GM18498 (cell line): Measurements from ENCODE around the gene ARHGAP23.
"Not testable (repeated sequence)": the region's sequence is repeated elsewhere in the genome, so short reads cannot be mapped to it uniquely, and the experiment has no call there.

Experiments
- ATAC-seq: cut with Tn5 transposase; IDR thresholded peaks from one replicate; pipeline ENCODE4 v1.9.1; 2021; ENCODE audit warnings: mild to moderate bottlenecking, moderate library complexity; ENCODE audit not compliant: unreplicated experiment

The ARHGAP23 gene

GRCh38 chr17:38510421-38511149 lies 82.3 kb downstream of the ARHGAP23 start:
- ATAC-seq, result no peak

DNA sequence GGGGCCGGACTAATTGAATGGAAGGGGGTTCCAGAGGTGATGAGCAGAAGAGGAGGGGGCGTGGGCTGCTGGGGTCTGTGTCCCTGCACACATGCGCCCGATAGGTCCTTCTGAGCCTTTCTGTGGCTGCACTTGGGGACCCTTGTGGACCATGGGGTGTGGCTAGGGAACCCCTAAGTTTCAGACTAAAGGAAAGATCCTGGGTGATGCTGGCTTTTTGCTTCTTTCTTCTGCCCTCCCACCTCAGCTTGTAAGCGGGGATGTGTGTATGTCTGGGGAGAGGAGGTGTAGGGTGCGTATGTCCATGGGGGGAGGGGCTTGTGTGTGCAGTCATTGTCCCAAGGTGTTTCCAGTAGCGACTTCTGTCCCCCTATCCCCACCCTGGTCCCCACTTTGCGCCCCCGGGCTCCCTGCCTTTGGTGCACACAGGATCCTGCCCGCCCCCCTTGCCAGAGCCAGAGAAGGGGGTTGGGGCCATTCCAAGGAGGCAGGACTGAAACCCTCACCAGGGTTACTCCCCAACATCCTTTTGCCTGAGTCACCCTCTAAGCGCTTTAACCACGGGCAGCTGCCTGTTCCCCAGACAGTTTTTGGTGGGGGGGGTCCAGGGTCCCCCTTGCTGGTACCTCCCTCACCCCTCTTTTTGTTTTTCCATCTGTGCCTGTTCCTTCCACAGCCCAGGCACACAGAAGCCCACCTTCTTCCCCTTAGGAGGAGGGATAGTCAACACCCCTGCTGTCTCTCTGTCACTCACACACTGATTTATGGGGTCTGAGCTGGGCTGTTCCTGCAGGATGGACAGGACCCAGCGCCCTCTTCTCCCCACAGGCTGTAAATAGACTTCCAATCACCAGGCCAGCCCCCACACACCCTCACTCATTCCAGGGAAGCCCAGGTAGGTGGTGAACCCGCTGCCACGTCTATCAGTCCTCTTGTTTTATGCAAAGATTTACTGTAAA lies 83.2 kb downstream of the ARHGAP23 start:
- no peak for ATAC-seq

- no peak for ATAC-seq
These were observed 84.3 kb downstream of the ARHGAP23 start for GRCh38 chr17:38512473-38513058.

DNA sequence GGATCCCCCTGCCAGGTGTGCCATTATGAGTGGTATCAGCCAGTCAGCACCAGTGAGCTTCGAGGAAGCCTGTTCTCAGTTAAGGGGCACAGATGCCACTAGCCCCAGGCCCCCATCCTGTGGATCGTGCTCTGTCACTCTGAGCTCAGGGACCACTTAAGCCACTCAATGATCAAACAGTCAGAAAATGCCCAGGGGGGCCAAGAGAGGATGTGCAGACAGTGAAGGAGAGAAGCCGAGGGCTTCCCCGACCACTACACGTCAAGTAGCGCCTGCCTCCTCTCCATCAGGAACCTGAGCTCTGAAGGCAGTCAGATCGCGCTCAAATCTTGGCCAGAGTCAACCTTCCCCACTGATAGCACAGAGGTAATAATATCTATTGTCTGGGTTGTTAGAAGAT lies 98.3 kb downstream of the ARHGAP23 start:
- ATAC-seq, result not testable (repeated sequence)

GRCh38 chr17:38528141-38528540 lies 99.9 kb downstream of the ARHGAP23 start:
- not testable (repeated sequence) for ATAC-seq

DNA sequence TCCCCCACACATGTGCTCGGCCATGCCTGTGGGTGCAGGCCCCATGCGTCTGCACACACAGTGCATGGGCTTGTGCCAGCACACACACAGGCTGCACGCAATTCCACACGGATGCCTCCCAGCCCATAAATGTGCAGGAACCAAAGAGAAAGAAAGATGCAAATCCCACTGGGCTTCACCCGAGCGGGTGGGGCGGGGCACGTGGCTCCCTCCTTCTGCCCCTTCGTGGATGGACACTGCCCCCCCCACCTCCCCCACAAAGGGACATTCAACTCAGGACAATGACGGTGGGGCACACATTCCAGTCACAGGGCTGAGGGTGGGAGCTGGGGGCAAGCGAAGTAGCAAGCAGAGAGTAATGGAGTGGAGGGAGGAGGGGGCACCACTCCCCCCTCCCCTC lies 102.6 kb downstream of the ARHGAP23 start:
- not testable (repeated sequence) for ATAC-seq

DNA sequence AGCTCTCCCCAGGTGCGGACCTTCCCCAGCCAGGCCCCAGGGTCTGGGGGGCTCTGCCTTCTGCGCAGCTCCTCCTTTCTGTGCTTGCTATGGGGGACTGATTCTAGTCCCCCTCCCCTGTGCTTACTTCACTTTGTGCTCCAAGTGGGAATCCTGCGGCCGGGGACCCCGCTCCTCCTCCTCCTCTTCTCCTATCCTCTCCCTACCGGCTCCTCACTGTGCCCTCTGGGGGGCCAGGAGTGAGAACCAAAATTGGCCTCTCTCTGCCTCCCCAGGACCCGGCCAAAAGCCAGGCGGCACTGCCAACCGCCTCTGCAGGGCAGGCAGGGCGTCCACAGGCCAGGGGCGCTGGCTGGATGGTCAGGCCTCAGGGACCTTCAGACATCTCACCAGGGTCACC lies 103.5 kb downstream of the ARHGAP23 start:
- ATAC-seq, result not testable (repeated sequence)

DNA sequence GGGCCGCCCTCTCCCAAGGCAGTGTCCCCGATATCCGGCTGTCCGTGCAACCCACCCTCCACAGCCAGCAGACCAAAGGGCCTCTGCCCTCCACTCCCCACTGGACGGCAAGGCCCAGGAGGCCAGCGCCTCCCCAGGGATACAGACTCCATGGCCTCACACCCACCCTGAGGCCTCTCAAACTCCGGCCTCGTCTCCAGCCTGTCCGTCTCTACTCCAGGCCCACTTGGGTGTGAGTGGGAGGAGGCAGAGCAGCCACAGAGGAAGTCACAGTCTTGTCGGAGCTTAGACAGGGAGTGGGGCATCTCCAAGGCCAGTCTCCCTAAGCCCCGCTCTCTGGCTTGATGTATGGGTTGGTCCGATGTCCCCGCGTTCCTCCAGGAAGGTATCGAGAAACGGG lies 104.2 kb downstream of the ARHGAP23 start:
- no peak for ATAC-seq

DNA sequence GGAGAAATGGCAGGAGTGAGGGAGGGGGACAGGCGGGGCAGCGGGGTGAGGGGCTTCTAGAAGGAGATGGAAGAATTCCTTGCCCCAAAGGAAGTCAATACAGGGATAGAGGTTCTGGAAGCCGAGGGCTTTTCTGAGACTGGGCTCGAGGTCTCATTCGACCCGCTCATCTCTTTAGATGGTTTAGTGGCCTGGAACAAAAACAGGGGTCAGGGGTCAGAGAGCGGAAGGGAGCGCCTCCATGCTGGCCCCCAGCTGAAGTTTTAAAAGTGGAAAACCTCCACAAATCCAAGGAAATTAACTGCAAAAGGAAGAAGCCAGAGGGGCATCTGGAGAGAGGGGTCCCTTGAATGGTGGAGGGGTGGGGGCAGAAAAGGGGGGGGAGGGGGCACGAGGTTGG lies 105.0 kb downstream of the ARHGAP23 start:
- no peak for ATAC-seq

DNA sequence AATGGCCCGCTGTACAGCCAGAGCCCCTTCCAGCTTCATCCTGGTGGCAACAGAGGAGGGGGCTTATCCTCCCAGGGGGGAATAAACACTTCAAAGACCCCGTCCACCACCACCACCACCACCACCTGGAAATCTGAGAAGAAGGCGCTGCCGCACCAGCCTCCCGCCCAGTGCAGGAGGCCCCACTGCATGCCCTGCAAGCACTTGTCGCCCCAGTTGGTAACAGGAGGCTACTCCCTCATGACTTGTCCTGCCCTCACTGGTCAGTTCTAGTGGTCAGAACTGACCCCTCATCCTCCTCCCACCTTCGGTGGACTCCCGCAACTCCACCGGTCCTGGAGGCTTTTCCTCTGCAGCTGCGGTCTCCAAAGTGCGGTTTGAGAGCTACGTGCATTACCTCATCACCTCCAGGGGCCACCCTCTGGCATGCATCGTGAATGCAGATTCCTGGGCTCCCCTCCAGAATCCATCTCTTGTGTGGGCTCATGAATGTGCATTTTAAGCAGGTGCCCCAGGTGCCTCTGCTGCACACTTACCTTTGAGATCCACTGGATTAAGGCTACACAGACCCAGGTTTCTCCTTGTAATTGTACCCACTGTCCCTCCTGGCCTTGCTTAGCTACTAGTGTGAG lies 105.7 kb downstream of the ARHGAP23 start:
- ATAC-seq, result no peak

- no peak for ATAC-seq
These were observed 106.2 kb downstream of the ARHGAP23 start for GRCh38 chr17:38534498-38534885.

DNA sequence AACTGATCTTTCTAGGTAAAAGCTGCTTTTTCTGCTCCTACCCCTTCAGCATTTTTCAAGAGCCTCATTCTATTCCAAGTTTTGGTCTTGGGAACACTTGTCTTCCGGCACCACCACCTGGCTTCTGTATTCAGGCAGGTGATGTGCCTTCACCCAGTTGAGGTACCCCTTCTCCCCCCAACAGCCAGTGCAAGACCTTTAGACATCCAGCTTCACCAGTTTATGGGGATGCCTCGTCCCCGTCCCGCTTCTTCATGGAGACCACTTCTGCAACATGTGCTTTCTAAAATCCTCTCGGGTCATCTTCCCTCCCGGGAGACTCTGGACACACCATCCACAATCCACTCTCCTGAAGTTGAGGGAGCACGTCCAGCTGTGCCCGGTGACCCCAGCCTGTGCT lies 107.6 kb downstream of the ARHGAP23 start:
- no peak for ATAC-seq

GRCh38 chr17:38536661-38537060 lies 108.4 kb downstream of the ARHGAP23 start:
- no peak for ATAC-seq

DNA sequence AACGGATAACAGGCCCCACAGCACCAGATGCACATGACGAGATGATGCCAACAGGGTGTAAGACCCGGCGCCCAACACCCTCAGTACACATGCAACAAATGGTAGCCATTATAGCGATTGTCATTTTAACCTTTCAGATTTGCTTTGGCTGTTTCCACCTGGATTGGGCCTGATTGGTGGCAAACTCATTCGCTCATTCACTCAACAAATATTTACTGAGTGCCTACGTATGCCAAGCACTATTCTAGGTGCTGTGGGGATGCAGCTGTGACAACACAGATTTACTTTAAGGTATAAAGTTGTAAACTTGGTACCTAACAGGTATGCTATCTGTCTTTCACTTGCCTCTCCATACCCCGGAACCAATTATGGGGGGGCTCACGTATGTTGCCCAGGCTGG lies 110.6 kb downstream of the ARHGAP23 start:
- no peak for ATAC-seq

DNA sequence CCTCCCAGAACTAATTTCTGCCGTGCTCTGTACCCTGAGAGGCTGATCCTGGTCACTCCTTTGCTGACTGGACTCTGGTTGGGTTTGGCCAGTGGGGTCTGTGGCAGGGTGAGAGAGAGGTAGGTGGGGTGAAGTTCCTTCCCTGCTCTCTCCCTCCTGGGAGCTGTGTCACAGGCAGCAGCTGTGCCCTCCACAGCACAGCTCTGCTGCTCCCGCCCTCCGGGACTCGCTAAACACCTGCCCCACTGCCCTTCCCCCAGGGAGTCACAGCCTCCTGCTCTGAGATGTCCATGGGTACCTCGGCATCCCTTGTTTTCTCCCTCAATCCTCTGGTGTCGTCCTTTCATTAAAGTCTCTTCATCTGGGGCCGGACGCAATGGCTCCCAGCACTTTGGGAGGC lies 111.1 kb downstream of the ARHGAP23 start:
- ATAC-seq, result no peak

GRCh38 chr17:38540514-38541045 lies 112.3 kb downstream of the ARHGAP23 start:
- ATAC-seq, result no peak

DNA sequence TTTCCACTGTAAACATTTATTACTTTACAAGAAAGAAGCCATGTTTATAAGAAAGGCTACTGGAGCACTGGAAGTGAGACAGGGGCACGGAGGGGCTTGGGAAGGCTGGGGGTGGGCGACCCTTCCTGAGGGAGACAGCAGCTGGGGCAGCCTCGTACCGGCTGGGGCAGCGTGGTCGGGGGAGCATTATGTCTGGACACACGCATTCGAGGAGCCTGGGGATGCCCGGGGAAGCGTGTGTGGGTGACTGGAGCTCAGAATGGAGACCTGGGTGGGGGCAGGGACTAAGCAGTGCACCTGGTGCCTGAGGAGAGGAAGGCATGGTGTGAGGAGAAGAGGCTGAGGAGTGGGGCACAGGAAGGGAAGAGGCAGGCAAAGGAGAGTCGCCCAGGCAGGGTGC lies 113.0 kb downstream of the ARHGAP23 start:
- no peak for ATAC-seq

DNA sequence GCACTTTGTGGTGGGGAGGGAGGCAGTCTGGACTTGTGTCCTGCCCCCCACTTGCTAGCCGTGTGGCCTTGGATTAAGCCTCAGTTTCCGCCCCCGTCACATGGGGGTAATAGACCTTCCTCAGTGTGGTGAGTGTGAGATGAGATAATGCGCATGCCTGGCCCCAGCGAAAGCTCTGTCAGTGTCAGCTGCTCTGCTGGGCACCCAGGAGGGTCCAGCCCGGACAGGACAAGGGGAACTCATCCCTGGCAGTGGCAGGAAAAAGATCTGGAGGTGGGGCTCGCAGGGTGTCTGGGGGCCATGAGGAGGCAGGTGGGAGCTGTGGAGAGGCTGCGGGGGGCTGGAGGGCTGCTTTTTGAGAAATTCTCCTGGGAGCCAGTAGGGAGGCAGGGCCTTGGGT lies 114.0 kb downstream of the ARHGAP23 start:
- no peak for ATAC-seq

DNA sequence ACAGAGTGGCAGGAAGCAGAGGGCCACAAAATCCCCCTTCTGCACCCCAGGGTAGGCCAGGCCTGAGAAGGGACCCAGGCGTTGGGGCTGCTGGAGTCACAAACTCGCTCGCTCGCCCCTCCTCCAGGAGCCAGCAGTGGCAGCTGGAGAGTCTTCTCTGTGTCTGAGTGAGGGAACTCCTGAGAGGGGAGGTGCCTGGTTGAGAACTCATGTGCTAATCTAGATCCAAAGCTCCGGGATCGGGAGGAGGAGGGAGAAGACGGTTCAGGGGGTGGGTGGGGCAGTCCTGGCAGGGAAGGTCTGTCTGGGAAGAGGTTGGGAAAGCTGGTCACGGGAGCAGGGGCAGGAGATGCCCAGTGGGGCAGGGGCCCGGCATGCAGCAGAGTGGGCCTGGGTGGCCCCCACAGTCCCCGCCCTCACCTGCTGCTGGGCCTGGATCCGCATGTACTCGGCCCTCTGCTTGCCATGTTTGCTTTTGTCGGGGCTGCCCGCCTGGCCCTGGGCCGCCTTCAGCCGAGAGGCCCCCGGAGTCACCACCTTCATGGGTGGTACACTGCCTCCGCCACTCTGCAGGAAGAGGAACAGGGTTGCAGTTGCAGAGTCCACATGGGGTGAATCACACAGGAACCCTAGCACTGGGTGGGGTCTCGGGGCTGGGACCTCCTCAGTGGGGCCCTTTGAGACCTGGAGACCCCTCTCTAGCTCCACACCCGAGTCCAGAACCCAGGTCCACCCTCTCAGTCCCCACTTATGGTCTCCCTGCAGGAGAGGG lies 115.3 kb downstream of the ARHGAP23 start:
- no peak for ATAC-seq

DNA sequence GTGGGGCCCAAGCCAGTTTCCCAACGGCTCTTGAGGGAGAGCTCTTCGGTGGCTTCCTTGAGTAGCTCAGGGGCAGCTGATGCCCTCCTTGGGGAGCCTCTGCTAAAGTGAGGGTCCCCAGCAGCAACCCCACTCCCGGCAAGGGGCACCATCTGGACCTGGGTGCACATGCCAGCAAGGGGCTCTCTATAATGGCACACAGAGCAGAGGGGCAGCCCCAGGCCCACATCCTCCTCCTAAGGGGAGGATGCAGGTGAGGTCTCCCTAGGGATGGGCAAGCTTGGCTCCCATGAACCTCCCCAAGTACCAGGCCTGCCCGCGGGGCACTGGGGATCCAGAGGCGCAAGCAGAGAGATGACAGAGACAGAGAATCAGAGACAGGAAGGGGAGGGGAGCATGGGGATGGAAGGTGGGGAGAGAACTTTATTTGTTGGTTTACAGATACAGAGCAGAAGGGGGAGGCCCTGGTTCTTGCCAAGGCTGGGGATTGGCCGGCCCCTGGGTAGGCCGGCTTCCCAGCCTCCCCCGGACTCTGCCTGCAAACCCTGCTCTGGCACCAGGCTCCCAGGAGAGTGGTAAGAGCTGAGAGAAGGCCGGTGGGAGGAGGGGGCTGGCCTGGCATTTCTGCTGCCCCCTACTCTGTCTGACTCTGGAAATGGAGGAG lies 116.0 kb downstream of the ARHGAP23 start:
- no peak for ATAC-seq
